HEK293 (cell line): ENCODE results near the gene BAG5.

Experiments
- GLIS2 ChIP-seq: fragments of 450-650 bp; formaldehyde crosslinking; IDR thresholded peaks from 2 replicates; pipeline ENCODE4 v1.5.1; 2016; ENCODE audit warnings: missing biosample characterization, missing genetic modification characterization
- HOXA7 ChIP-seq: sonication (generic); formaldehyde crosslinking; IDR thresholded peaks from 2 replicates; pipeline ENCODE4 v1.8.1; 2022; ENCODE audit warnings: missing genetic modification reagents, borderline replicate concordance
- HOXD13 ChIP-seq: sonication (generic); formaldehyde crosslinking; IDR thresholded peaks from 2 replicates; pipeline ENCODE4 v1.8.0; 2022; ENCODE audit warnings: missing genetic modification reagents, borderline replicate concordance
- KLF10 ChIP-seq: fragments of 450-650 bp; IDR thresholded peaks from 2 replicates; pipeline ENCODE4 v1.5.1; 2018; ENCODE audit warnings: missing biosample characterization, mild to moderate bottlenecking, missing genetic modification characterization
- KLF17 ChIP-seq: fragments of 450-650 bp; formaldehyde crosslinking; IDR thresholded peaks from 2 replicates; pipeline ENCODE4 v1.5.1; 2016; ENCODE audit warnings: missing biosample characterization, missing genetic modification characterization
- KLF8 ChIP-seq: fragments of 450-650 bp; formaldehyde crosslinking; IDR thresholded peaks from 2 replicates; pipeline ENCODE4 v1.5.1; 2016; ENCODE audit warnings: missing biosample characterization, missing genetic modification characterization
- KLF9 ChIP-seq: fragments of 450-650 bp; formaldehyde crosslinking; IDR thresholded peaks from 2 replicates; pipeline ENCODE4 v1.5.1; 2016; ENCODE audit warnings: missing biosample characterization, missing genetic modification characterization, low read depth
- PATZ1 ChIP-seq: fragments of 450-650 bp; formaldehyde crosslinking; IDR thresholded peaks from 2 replicates; pipeline ENCODE4 v1.5.1; 2016; ENCODE audit warnings: missing biosample characterization, missing genetic modification characterization
- RBAK ChIP-seq: fragments of 450-650 bp; formaldehyde crosslinking; IDR thresholded peaks from 2 replicates; pipeline ENCODE4 v1.5.1; 2016; ENCODE audit warnings: missing biosample characterization, missing genetic modification characterization
- YY1 ChIP-seq: fragments of 450-650 bp; formaldehyde crosslinking; IDR thresholded peaks from 2 replicates; pipeline ENCODE4 v1.5.1; 2018; ENCODE audit warnings: missing biosample characterization, missing genetic modification characterization
- ZNF157 ChIP-seq: fragments of 450-650 bp; formaldehyde crosslinking; IDR thresholded peaks from 2 replicates; pipeline ENCODE4 v1.5.1; 2016; ENCODE audit warnings: missing biosample characterization, missing genetic modification characterization
- ZNF19 ChIP-seq: fragments of 450-650 bp; formaldehyde crosslinking; IDR thresholded peaks from 2 replicates; pipeline ENCODE4; 2016; ENCODE audit warnings: missing biosample characterization, missing genetic modification characterization, low read depth
- ZNF2 ChIP-seq: fragments of 450-650 bp; formaldehyde crosslinking; IDR thresholded peaks from 2 replicates; pipeline ENCODE4 v1.5.1; 2016; ENCODE audit warnings: missing biosample characterization, missing genetic modification characterization
- ZNF211 ChIP-seq: fragments of 450-650 bp; formaldehyde crosslinking; IDR thresholded peaks from 2 replicates; pipeline ENCODE4 v1.5.1; 2016; ENCODE audit warnings: low read depth, missing biosample characterization, missing genetic modification characterization
- ZNF239 ChIP-seq: fragments of 450-650 bp; formaldehyde crosslinking; IDR thresholded peaks from 2 replicates; pipeline ENCODE4 v1.5.1; 2016; ENCODE audit warnings: missing biosample characterization, missing genetic modification characterization
- ZNF335 ChIP-seq: fragments of 450-650 bp; formaldehyde crosslinking; conservative IDR thresholded peaks from 2 replicates; pipeline ENCODE4 v1.5.1; 2016; ENCODE audit warnings: missing biosample characterization, missing genetic modification characterization
- ZNF37A ChIP-seq: fragments of 450-650 bp; IDR thresholded peaks from 2 replicates; pipeline ENCODE4 v1.5.1; 2018; ENCODE audit warnings: missing biosample characterization, missing genetic modification characterization
- ZNF549 ChIP-seq: fragments of 450-650 bp; IDR thresholded peaks from 2 replicates; pipeline ENCODE4 v1.5.1; 2018; ENCODE audit warnings: missing biosample characterization, missing genetic modification characterization, mild to moderate bottlenecking, inconsistent platforms, moderate library complexity
- ZNF558 ChIP-seq: fragments of 450-650 bp; formaldehyde crosslinking; IDR thresholded peaks from 2 replicates; pipeline ENCODE4 v1.5.1; 2016; ENCODE audit warnings: missing biosample characterization, missing genetic modification characterization
- ZSCAN4 ChIP-seq: fragments of 450-650 bp; formaldehyde crosslinking; IDR thresholded peaks from 2 replicates; pipeline ENCODE4 v1.5.1; 2017; ENCODE audit warnings: missing biosample characterization, missing genetic modification characterization
- TF ChIP-seq, protein P1 (sequence below): fragments of 450-650 bp; formaldehyde crosslinking; conservative IDR thresholded peaks from 2 replicates; pipeline ENCODE4 v1.5.1; 2016; ENCODE audit warnings: low read depth, missing biosample characterization, missing genetic modification characterization
- TF ChIP-seq, protein P2 (sequence below): fragments of 450-650 bp; formaldehyde crosslinking; IDR thresholded peaks from 2 replicates; pipeline ENCODE4 v1.5.1; 2016; ENCODE audit warnings: missing biosample characterization, missing genetic modification characterization, borderline replicate concordance
- TF ChIP-seq, protein P3 (sequence below): fragments of 450-650 bp; formaldehyde crosslinking; IDR thresholded peaks from 2 replicates; pipeline ENCODE4 v1.5.1; 2016; ENCODE audit warnings: missing biosample characterization, missing genetic modification characterization

Gene BAG5

GRCh38 chr14:103519043-103519836, 43.2 kb downstream of the BAG5 start (continued):
- TF ChIP-seq ZNF19 (tag by site-specific recombination) (no peak), ZNF2 (no peak), ZNF37A (tag by site-specific recombination) (no peak), PATZ1 (tag by site-specific recombination) (peak; percentile 97), ZNF558 (tag by site-specific recombination) (no peak), KLF10 (tag by site-specific recombination) (no peak), GLIS2 (peak; percentile 85), KLF9 (tag by site-specific recombination) (no peak), HOXA7 (CRISPR knock-in tag) (no peak), ZNF549 (tag by site-specific recombination) (no peak), HOXD13 (CRISPR knock-in tag) (no peak), ZNF335 (tag by site-specific recombination) (peak; percentile 84), ZNF239 (tag by site-specific recombination) (no peak), ZNF211 (tag by site-specific recombination) (no peak), RBAK (tag by site-specific recombination) (no peak), KLF17 (peak; percentile 68), YY1 (tag by site-specific recombination) (no peak; the same call in 1 of the 2 replicates), ZNF157 (tag by site-specific recombination) (no peak), ZSCAN4 (tag by site-specific recombination) (no peak; the same call in 1 of the 2 replicates), KLF8 (tag by site-specific recombination) (peak; percentile 96)
- TF ChIP-seq, protein P1, sequence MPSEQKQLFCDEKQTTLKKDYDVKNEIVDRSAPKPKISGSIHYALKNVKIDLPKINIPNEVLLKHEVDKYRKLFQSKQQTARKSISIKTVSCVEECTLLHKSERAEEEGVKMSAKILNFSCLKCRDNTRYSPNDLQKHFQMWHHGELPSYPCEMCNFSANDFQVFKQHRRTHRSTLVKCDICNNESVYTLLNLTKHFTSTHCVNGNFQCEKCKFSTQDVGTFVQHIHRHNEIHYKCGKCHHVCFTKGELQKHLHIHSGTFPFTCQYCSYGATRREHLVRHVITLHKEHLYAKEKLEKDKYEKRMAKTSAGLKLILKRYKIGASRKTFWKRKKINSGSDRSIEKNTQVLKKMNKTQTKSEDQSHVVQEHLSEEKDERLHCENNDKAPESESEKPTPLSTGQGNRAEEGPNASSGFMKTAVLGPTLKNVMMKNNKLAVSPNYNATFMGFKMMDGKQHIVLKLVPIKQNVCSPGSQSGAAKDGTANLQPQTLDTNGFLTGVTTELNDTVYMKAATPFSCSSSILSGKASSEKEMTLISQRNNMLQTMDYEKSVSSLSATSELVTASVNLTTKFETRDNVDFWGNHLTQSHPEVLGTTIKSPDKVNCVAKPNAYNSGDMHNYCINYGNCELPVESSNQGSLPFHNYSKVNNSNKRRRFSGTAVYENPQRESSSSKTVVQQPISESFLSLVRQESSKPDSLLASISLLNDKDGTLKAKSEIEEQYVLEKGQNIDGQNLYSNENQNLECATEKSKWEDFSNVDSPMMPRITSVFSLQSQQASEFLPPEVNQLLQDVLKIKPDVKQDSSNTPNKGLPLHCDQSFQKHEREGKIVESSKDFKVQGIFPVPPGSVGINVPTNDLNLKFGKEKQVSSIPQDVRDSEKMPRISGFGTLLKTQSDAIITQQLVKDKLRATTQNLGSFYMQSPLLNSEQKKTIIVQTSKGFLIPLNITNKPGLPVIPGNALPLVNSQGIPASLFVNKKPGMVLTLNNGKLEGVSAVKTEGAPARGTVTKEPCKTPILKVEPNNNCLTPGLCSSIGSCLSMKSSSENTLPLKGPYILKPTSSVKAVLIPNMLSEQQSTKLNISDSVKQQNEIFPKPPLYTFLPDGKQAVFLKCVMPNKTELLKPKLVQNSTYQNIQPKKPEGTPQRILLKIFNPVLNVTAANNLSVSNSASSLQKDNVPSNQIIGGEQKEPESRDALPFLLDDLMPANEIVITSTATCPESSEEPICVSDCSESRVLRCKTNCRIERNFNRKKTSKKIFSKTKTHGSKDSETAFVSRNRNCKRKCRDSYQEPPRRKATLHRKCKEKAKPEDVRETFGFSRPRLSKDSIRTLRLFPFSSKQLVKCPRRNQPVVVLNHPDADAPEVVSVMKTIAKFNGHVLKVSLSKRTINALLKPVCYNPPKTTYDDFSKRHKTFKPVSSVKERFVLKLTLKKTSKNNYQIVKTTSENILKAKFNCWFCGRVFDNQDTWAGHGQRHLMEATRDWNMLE (tag by site-specific recombination), result no peak
- TF ChIP-seq, protein P2, sequence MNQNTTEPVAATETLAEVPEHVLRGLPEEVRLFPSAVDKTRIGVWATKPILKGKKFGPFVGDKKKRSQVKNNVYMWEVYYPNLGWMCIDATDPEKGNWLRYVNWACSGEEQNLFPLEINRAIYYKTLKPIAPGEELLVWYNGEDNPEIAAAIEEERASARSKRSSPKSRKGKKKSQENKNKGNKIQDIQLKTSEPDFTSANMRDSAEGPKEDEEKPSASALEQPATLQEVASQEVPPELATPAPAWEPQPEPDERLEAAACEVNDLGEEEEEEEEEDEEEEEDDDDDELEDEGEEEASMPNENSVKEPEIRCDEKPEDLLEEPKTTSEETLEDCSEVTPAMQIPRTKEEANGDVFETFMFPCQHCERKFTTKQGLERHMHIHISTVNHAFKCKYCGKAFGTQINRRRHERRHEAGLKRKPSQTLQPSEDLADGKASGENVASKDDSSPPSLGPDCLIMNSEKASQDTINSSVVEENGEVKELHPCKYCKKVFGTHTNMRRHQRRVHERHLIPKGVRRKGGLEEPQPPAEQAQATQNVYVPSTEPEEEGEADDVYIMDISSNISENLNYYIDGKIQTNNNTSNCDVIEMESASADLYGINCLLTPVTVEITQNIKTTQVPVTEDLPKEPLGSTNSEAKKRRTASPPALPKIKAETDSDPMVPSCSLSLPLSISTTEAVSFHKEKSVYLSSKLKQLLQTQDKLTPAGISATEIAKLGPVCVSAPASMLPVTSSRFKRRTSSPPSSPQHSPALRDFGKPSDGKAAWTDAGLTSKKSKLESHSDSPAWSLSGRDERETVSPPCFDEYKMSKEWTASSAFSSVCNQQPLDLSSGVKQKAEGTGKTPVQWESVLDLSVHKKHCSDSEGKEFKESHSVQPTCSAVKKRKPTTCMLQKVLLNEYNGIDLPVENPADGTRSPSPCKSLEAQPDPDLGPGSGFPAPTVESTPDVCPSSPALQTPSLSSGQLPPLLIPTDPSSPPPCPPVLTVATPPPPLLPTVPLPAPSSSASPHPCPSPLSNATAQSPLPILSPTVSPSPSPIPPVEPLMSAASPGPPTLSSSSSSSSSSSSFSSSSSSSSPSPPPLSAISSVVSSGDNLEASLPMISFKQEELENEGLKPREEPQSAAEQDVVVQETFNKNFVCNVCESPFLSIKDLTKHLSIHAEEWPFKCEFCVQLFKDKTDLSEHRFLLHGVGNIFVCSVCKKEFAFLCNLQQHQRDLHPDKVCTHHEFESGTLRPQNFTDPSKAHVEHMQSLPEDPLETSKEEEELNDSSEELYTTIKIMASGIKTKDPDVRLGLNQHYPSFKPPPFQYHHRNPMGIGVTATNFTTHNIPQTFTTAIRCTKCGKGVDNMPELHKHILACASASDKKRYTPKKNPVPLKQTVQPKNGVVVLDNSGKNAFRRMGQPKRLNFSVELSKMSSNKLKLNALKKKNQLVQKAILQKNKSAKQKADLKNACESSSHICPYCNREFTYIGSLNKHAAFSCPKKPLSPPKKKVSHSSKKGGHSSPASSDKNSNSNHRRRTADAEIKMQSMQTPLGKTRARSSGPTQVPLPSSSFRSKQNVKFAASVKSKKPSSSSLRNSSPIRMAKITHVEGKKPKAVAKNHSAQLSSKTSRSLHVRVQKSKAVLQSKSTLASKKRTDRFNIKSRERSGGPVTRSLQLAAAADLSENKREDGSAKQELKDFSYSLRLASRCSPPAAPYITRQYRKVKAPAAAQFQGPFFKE (tag by site-specific recombination), result no peak
- TF ChIP-seq, protein P3, sequence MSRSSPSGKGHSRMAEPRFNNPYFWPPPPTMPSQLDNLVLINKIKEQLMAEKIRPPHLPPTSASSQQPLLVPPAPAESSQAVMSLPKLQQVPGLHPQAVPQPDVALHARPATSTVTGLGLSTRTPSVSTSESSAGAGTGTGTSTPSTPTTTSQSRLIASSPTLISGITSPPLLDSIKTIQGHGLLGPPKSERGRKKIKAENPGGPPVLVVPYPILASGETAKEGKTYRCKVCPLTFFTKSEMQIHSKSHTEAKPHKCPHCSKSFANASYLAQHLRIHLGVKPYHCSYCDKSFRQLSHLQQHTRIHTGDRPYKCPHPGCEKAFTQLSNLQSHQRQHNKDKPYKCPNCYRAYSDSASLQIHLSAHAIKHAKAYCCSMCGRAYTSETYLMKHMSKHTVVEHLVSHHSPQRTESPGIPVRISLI, result no peak
